Cardiac muscle cell (in vitro differentiated cells and primary cell): ENCODE results near the gene LRRK1. TPM values are rescaled to one million over a fixed set of nuclear protein-coding genes. Genes with fewer than 3 reads are reported as not detected.

ENCODE experiments used
- DNase-seq, 2 donors: peaks; one replicate each; pipeline versions ENCODE4 v3.0.0 to v3.0.0-alpha.2; 2010 to 2017; ENCODE audit warnings: low read depth in 1 of 2, low spot score in 1 of 2
- H3K27ac ChIP-seq: fragments of 200-600 bp; sonication (generic); 2 replicates; pipeline ENCODE4 v1.5.1; 2016
- H3K27me3 ChIP-seq: fragments of 200-600 bp; sonication (generic); 2 replicates; pipeline ENCODE4 v1.6.0; 2016; ENCODE audit warnings: control low read depth
- H3K36me3 ChIP-seq: fragments of 200-600 bp; sonication (generic); 2 replicates; pipeline ENCODE4 v1.5.1; 2016; ENCODE audit warnings: control low read depth
- H3K4me1 ChIP-seq: fragments of 200-600 bp; sonication (generic); 2 replicates; pipeline ENCODE4 v1.8.1; 2017; ENCODE audit warnings: low read depth, mild to moderate bottlenecking, mixed run types
- H3K4me3 ChIP-seq: fragments of 200-600 bp; sonication (generic); 2 replicates; pipeline ENCODE4 v1.5.1; 2016; ENCODE audit warnings: mild to moderate bottlenecking
- H3K9me3 ChIP-seq: fragments of 200-600 bp; sonication (generic); 2 replicates; pipeline ENCODE4 v1.5.1; 2017; ENCODE audit warnings: low read depth, mild to moderate bottlenecking, control low read depth
- polyA plus RNA-seq: library from polyadenylated mRNA; unstranded; fragments of >200 nt; fragmentation: Nextera tagmentation; extraction: Ambion mirVana; gene quantifications from 2 replicates; pipeline ENCODE4 v1.2.1, GENCODE V29; 2016
- total RNA-seq: library from RNA; depleted of rRNA; stranded (reverse); fragments of >200 nt; gene quantifications from 2 replicates; pipeline ENCODE4 v1.2.3, GENCODE V29; 2016
- TF ChIP-seq, protein P1 (sequence below): IDR thresholded peaks from 2 replicates; pipeline ENCODE4 v1.5.1; 2012; ENCODE audit warnings: low read depth, mild to moderate bottlenecking, low read length

The LRRK1 gene
- total and polyA plus RNA-seq, 2 experiments from 2014 or later: 0.12 to 1.0 TPM

DNA sequence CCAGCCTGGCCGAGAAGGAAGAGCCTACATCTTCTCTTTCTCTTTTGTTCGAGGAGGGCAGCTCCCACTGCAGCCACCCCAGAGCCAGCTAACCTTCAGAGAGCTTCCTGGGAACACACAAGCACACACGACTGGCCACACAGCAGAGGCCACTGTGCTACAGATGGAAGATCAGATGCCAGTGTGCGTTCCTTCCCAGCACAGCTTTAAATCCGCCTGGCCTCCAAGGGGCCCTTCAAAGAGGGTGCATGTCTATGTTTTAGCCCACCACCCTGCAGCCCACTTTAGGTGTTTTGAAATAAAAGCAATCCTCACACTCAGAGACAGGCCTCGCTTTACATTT is 27.2 kb upstream of the LRRK1 start:
- H3K9me3 ChIP-seq: no peaks in the 10 kb centered on the region
- H3K4me3 ChIP-seq: no peak overlapping the region
- H3K4me1 ChIP-seq: no peaks in the 10 kb centered on the region
- TF ChIP-seq, protein P1, sequence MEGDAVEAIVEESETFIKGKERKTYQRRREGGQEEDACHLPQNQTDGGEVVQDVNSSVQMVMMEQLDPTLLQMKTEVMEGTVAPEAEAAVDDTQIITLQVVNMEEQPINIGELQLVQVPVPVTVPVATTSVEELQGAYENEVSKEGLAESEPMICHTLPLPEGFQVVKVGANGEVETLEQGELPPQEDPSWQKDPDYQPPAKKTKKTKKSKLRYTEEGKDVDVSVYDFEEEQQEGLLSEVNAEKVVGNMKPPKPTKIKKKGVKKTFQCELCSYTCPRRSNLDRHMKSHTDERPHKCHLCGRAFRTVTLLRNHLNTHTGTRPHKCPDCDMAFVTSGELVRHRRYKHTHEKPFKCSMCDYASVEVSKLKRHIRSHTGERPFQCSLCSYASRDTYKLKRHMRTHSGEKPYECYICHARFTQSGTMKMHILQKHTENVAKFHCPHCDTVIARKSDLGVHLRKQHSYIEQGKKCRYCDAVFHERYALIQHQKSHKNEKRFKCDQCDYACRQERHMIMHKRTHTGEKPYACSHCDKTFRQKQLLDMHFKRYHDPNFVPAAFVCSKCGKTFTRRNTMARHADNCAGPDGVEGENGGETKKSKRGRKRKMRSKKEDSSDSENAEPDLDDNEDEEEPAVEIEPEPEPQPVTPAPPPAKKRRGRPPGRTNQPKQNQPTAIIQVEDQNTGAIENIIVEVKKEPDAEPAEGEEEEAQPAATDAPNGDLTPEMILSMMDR: no peak
- H3K27me3 ChIP-seq: peaks cover 8% of the 10 kb centered on the region
- no peak for DNase-seq
- H3K36me3 ChIP-seq: no peaks in the 10 kb centered on the region
- H3K27ac ChIP-seq: no peak overlapping the region

DNA sequence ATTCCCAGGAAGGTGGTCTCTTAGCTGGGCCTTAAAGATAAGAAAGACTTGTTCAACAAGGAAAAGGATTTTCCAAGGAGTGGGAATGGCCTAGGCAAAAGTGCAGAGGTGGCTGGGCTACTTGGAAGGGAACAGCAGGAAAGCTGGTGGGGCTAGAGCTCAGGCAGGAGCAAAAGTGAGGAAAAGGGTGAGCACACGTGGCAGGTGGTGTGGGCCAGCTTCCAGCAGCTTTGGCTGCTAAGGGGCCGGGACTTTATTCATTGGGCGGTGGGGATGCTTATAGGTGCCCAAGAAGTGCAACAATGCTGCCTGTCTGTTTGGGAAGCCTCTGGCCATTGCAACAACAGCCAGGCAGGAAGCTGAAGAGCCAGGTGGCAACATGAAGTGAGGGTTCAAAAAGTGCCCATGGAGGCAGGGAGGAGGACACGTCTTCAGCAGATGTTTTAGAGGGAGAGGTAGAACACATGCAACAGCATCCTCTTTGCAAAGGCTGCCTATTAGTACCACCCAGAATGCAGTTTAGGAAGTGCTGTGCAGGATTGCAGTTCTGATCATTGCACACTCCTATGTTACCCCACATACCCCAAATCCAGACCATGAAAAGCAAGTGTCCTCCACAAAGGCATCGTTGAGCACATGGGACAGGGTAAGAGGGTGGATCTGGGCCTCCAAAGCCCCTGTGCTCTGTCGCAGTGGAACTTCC is 25.7 kb upstream of the LRRK1 start:
- DNase-seq: no peak
- no peaks in the 10 kb centered on the region for H3K4me1 ChIP-seq
- no peak overlapping the region for H3K27ac ChIP-seq
- H3K9me3 ChIP-seq: no peaks in the 10 kb centered on the region
- H3K36me3 ChIP-seq: no peaks in the 10 kb centered on the region
- no peak overlapping the region for H3K4me3 ChIP-seq
- no peaks in the 10 kb centered on the region for H3K27me3 ChIP-seq
- TF ChIP-seq, protein P1: no peak

GRCh38 chr15:100893964-100894295 is 25.2 kb upstream of the LRRK1 start:
- DNase-seq: no peak

DNA sequence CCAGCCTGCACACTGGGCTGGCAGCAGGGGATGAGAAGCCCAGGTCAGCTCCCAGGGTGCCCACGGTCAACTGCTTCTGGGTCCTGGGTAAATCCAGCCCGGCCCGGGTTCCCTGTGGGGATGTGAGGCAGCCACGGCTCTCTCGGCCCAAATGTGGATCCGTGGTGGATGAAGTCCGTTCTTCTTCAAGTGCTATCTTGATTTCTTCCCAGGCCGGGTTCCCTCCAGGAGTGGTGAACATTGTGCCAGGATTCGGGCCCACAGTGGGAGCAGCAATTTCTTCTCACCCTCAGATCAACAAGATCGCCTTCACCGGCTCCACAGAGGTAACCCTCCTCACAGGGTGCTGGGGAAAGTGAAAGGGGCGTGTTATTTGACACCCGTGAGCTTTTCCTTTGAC is 23.4 kb upstream of the LRRK1 start:
- DNase-seq: no peak
- H3K9me3 ChIP-seq: no peaks in the 10 kb centered on the region
- no peak overlapping the region for H3K4me3 ChIP-seq
- no peaks in the 10 kb centered on the region for H3K4me1 ChIP-seq
- no peak overlapping the region for H3K27ac ChIP-seq
- TF ChIP-seq, protein P1: no peak
- H3K36me3 ChIP-seq: no peaks in the 10 kb centered on the region
- H3K27me3 ChIP-seq: no peaks in the 10 kb centered on the region

More at GRCh38 chr15:100893964-100894295, 25.2 kb upstream of the LRRK1 start:
- no peak overlapping the region for H3K27ac ChIP-seq
- H3K4me3 ChIP-seq: no peak overlapping the region
- H3K9me3 ChIP-seq: no peaks in the 10 kb centered on the region
- TF ChIP-seq, protein P1: no peak
- no peaks in the 10 kb centered on the region for H3K36me3 ChIP-seq
- H3K4me1 ChIP-seq: no peaks in the 10 kb centered on the region
- H3K27me3 ChIP-seq: no peaks in the 10 kb centered on the region

- Histone ChIP-seq H3K9me3 (no peaks in the 10 kb centered on the region), H3K4me3 (no peak overlapping the region), H3K27ac (no peak overlapping the region), H3K36me3 (no peaks in the 10 kb centered on the region), H3K4me1 (no peaks in the 10 kb centered on the region), H3K27me3 (no peaks in the 10 kb centered on the region)
- TF ChIP-seq, protein P1: no peak
- no peak for DNase-seq
These were observed 21.7 kb upstream of the LRRK1 start for GRCh38 chr15:100897221-100898151.
